Hepatocyte (in vitro differentiated cells): Measurements from ENCODE around the gene SORL1-AS1.

ENCODE experiments used
- CTCF ChIP-seq: fragments of 200-600 bp; sonication (generic); IDR thresholded peaks from 2 replicates; pipeline ENCODE4 v1.5.1; 2016; ENCODE audit warnings: antibody characterized with exemption, mild to moderate bottlenecking; ENCODE audit not compliant: poor library complexity
- EZH2 ChIP-seq: fragments of 200-600 bp; sonication (generic); IDR thresholded peaks from 2 replicates; pipeline ENCODE4 v1.6.1; 2016; ENCODE audit warnings: antibody characterized with exemption, mild to moderate bottlenecking, borderline replicate concordance

GRCh38 chr11:121437018-121437685 lies 15.6 kb downstream of the SORL1-AS1 start:
- TF ChIP-seq CTCF: no peak
- no peak for TF ChIP-seq EZH2
